SK-N-SH (cell line): ENCODE measurements around the gene OSBPL9. TPM values are rescaled to one million over a fixed set of nuclear protein-coding genes. Genes with fewer than 3 reads are reported as not detected.

Source experiments
- CTCF ChIA-PET: fragments of 300-600, 350-600 bp; formaldehyde crosslinking; extraction: SDS; loops from one replicate; lab custom pipeline; 2021; lab: Yijun Ruan, JAX
- POLR2A ChIA-PET: fragments of 350-600 bp; sonication (Branson Sonifier 250); formaldehyde crosslinking; extraction: SDS; loops from one replicate; lab custom pipeline; 2020; ENCODE audit warnings: antibody characterized with exemption, inconsistent platforms; lab: Yijun Ruan, JAX
- DNase-seq: peaks from one replicate; pipeline ENCODE4 v3.0.0; 2012
- H2AFZ ChIP-seq: fragments of 200-600 bp; sonication (generic); 2 replicates; pipeline ENCODE4 v1.8.1; 2016; ENCODE audit warnings: antibody characterized with exemption, mild to moderate bottlenecking, low read depth
- H3F3A ChIP-seq: fragments of 200-600 bp; sonication (generic); replicated peaks from 2 replicates; pipeline ENCODE3; 2016; ENCODE audit warnings: antibody characterized with exemption, mild to moderate bottlenecking; ENCODE audit not compliant: insufficient read depth
- H3K27ac ChIP-seq, 2 experiments: fragments of 200-500 bp in 1 of 2; fragments of 200-600 bp in 1 of 2; sonication (Bioruptor generic) in 1 of 2; sonication (generic), shearing (Covaris generic) in 1 of 2; 2 replicates each; pipeline versions ENCODE4 v1.5.1 to v1.6.1; 2014 to 2016; ENCODE audit warnings: low read depth in 2 of 2, inconsistent platforms in 1 of 2, low read length in 1 of 2, mild to moderate bottlenecking in 1 of 2, mixed read lengths in 1 of 2
- H3K27me3 ChIP-seq: fragments of 200-600 bp; sonication (generic), shearing (Covaris generic); 2 replicates; pipeline ENCODE4 v1.6.1; 2016; ENCODE audit warnings: mixed run types; ENCODE audit not compliant: insufficient read depth
- H3K36me3 ChIP-seq, 2 experiments: fragments of 200-500 bp in 1 of 2; fragments of 200-600 bp in 1 of 2; sonication (Bioruptor generic) in 1 of 2; sonication (generic) in 1 of 2; replicated peaks in 1 of 2; 2 replicates each; pipeline versions ENCODE3 to v1.5.1; 2014 to 2016; ENCODE audit warnings: low read length in 1 of 2, mild to moderate bottlenecking in 1 of 2; ENCODE audit not compliant: insufficient read depth in 2 of 2, control insufficient read depth in 1 of 2
- H3K4me1 ChIP-seq, 2 experiments: fragments of 200-500 bp in 1 of 2; fragments of 200-600 bp in 1 of 2; sonication (Bioruptor generic) in 1 of 2; sonication (generic), shearing (Covaris generic) in 1 of 2; 2 replicates each; pipeline versions ENCODE4 v1.5.1 to v1.6.1; 2014 to 2016; ENCODE audit warnings: low read depth in 1 of 2, low read length in 1 of 2, mixed run types in 1 of 2; ENCODE audit not compliant: insufficient read depth in 2 of 2, control insufficient read depth in 1 of 2
- H3K4me2 ChIP-seq: fragments of 200-600 bp; sonication (generic), shearing (Covaris generic); 2 replicates; pipeline ENCODE4 v1.6.1; 2017; ENCODE audit warnings: mixed run types
- H3K4me3 ChIP-seq, 2 experiments: fragments of 200-500 bp in 1 of 2; fragments of 200-600 bp in 1 of 2; sonication (Bioruptor generic) in 1 of 2; sonication (generic), shearing (Covaris generic) in 1 of 2; 2 replicates each; pipeline versions ENCODE4 v1.5.1 to v1.8.1; 2014 to 2016; ENCODE audit warnings: low read depth in 2 of 2, inconsistent platforms in 1 of 2, low read length in 1 of 2, mild to moderate bottlenecking in 1 of 2, mixed read lengths in 1 of 2, moderate library complexity in 1 of 2
- H3K79me2 ChIP-seq: fragments of 200-600 bp; sonication (generic); 2 replicates; pipeline ENCODE4 v1.8.1; 2017; ENCODE audit warnings: mild to moderate bottlenecking; ENCODE audit not compliant: insufficient read depth
- H3K9ac ChIP-seq: fragments of 200-600 bp; sonication (generic); 2 replicates; pipeline ENCODE4 v1.6.1; 2017; ENCODE audit warnings: mixed run types
- H3K9me2 ChIP-seq: fragments of 200-600 bp; sonication (generic); 2 replicates; pipeline ENCODE4 v1.6.1; 2017; ENCODE audit warnings: mixed run types
- H3K9me3 ChIP-seq: fragments of 200-600 bp; sonication (generic); 2 replicates; pipeline ENCODE4 v1.6.1; 2017; ENCODE audit warnings: mixed run types, mild to moderate bottlenecking, moderate library complexity
- H4K20me1 ChIP-seq: fragments of 200-600 bp; sonication (generic); 2 replicates; pipeline ENCODE4 v1.6.1; 2017; ENCODE audit warnings: mild to moderate bottlenecking, mixed run types; ENCODE audit not compliant: insufficient read depth
- ELF1 ChIP-seq: IDR thresholded peaks from 2 replicates; pipeline ENCODE4 v1.4.0; 2012
- EP300 ChIP-seq, 2 experiments: IDR thresholded peaks; 2 replicates each; pipeline versions ENCODE4 v1.4.0 to v1.6.1; 2012; ENCODE audit warnings: borderline replicate concordance in 1 of 2, low read depth in 1 of 2, low read length in 1 of 2
- FOXM1 ChIP-seq: IDR thresholded peaks from 2 replicates; pipeline ENCODE4 v1.4.0; 2012; ENCODE audit warnings: low read depth, mild to moderate bottlenecking
- GABPA ChIP-seq: IDR thresholded peaks from 2 replicates; pipeline ENCODE4 v1.4.0; 2012; ENCODE audit warnings: low read depth, mild to moderate bottlenecking
- GATA2 ChIP-seq: sonication (generic); formaldehyde crosslinking; IDR thresholded peaks from 2 replicates; pipeline ENCODE4 v1.5.0; 2020; ENCODE audit warnings: mild to moderate bottlenecking, missing genetic modification reagents
- MXI1 ChIP-seq: IDR thresholded peaks from 2 replicates; pipeline ENCODE4 v1.6.1; 2012; ENCODE audit warnings: mild to moderate bottlenecking, low read depth, low read length, improper control_type of control experiment
- PBX3 ChIP-seq: IDR thresholded peaks from 2 replicates; pipeline ENCODE4; 2012
- POLR2AphosphoS5 ChIP-seq: IDR thresholded peaks from 2 replicates; pipeline ENCODE4 v1.6.1; 2012; ENCODE audit warnings: low read depth, low read length
- TAF1 ChIP-seq: IDR thresholded peaks from 2 replicates; pipeline ENCODE4 v1.6.1; 2012; ENCODE audit warnings: low read depth, mild to moderate bottlenecking, low read length, moderate library complexity, borderline replicate concordance
- TCF12 ChIP-seq: IDR thresholded peaks from 2 replicates; pipeline ENCODE4 v1.4.0; 2012
- YY1 ChIP-seq: IDR thresholded peaks from 2 replicates; pipeline ENCODE4 v1.4.0; 2012; ENCODE audit warnings: low read depth, mild to moderate bottlenecking
- WGBS: methylation state at CpG from one replicate; pipeline ENCODE4 v1.1.6; 2017; ENCODE audit warnings: low lambda C conversion rate; 5-methylcytosine and 5-hydroxymethylcytosine counted together
- polyA plus RNA-seq, 3 experiments: library from polyadenylated mRNA; depleted of rRNA; stranded (reverse); fragments of >200 nt; gene quantifications; 2 replicates each; pipeline ENCODE4 v1.2.3, GENCODE V29; 2012
- TF ChIP-seq, protein P1 (sequence below): IDR thresholded peaks from 2 replicates; pipeline ENCODE4 v1.4.0; 2012; ENCODE audit warnings: low read depth

Gene OSBPL9
- polyA plus RNA-seq, 1 of the 3 experiments (the other 2 are of a cell fraction): 43.9 TPM

- POLR2A ChIA-PET: no interaction called here
- no peaks in the 10 kb centered on the region for H4K20me1 ChIP-seq
- WGBS: 97% methylated on average over 11 of the region's 11 CpGs
- H2AFZ ChIP-seq: no peak overlapping the region
- H3K27me3 ChIP-seq: no peaks in the 10 kb centered on the region
- no peaks in the 10 kb centered on the region for H3K9me2 ChIP-seq
- H3K36me3 ChIP-seq: peaks cover 28 to 72% of the 10 kb centered on the region in 2 experiments
- TF ChIP-seq FOXM1: no peak
- TF ChIP-seq TAF1: no peak
- TF ChIP-seq MXI1: no peak
- TF ChIP-seq YY1: no peak
- TF ChIP-seq, protein P1, sequence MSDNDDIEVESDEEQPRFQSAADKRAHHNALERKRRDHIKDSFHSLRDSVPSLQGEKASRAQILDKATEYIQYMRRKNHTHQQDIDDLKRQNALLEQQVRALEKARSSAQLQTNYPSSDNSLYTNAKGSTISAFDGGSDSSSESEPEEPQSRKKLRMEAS: no peak
- no peak for TF ChIP-seq GABPA
- TF ChIP-seq ELF1: no peak
- no peak for TF ChIP-seq TCF12
- H3K4me3 ChIP-seq: no peak overlapping the region
- no peak overlapping the region for H3K27ac ChIP-seq
- CTCF ChIA-PET: interaction anchor here (1.8 to 2.8 kb wide), 2 partner anchors 17 kb away, joined by 8 to 12 read pairs; no protein-coding TSS in a partner anchor
- DNase-seq: no peak
- no peak overlapping the region for H3K9ac ChIP-seq
- peaks cover 0 to 9% of the 10 kb centered on the region in 2 experiments; a peak in 2 of 4 replicates for H3K4me1 ChIP-seq
- H3K79me2 ChIP-seq: peaks cover 12% of the 10 kb centered on the region; the same call in 1 of the 2 replicates
- peaks cover 18% of the 10 kb centered on the region for H3F3A ChIP-seq
- H3K9me3 ChIP-seq: no peaks in the 10 kb centered on the region
- H3K4me2 ChIP-seq: no peak overlapping the region
Measured at GRCh38 chr1:51752073-51752948, 135.4 kb downstream of the OSBPL9 start.

DNA sequence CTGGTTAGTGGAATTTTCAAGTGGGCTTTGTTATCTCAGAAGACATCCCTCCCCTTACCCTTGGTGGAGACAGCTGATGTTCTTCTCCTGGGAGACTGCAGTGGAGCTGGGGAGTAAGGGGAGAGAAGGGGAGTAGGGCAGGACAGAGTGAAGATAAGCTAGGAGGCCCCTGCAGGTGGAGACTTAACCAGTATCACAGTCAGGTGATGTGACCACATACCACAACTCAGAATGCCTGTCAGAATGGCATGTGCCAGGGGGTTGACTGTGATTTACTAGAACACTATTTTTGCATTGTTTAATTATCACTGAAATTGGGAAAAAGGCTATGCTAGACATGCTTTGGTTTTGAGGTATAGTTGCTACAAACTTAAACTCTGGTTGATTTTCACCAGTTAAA, 137.1 kb downstream of the OSBPL9 start:
- Histone ChIP-seq H3K9me3 (no peaks in the 10 kb centered on the region), H3K79me2 (peaks cover 23% of the 10 kb centered on the region; the same call in 1 of the 2 replicates), H3K27me3 (no peaks in the 10 kb centered on the region), H3K36me3 (peaks cover 28 to 70% of the 10 kb centered on the region in 2 experiments), H3F3A (peaks cover 23% of the 10 kb centered on the region), H3K27ac (no peak overlapping the region), H4K20me1 (no peaks in the 10 kb centered on the region), H3K9me2 (no peaks in the 10 kb centered on the region), H3K4me2 (no peak overlapping the region), H2AFZ (no peak overlapping the region), H3K4me1 (peaks cover 0 to 9% of the 10 kb centered on the region in 2 experiments; a peak in 2 of 4 replicates), H3K4me3 (no peak overlapping the region), H3K9ac (no peak overlapping the region)
- TF ChIP-seq PBX3 (no peak), POLR2AphosphoS5 (no peak), GATA2 (CRISPR knock-in tag) (no peak), YY1 (no peak), ELF1 (no peak), EP300 (IDR thresholded peaks at IDR 0.05; ENCODE audit: borderline replicate concordance in 1 of 2, low read depth in 1 of 2, low read length in 1 of 2) (no peak), MXI1 (no peak)
- POLR2A ChIA-PET: no interaction called here
- CTCF ChIA-PET: interaction anchor here (1.8 kb wide), 1 partner anchor 15 kb away, joined by 8 read pairs; no protein-coding TSS in a partner anchor
- no peak for DNase-seq
